LNCAP (cell line): ENCODE data around the gene TOP2A.

Source experiments
- CTCF ChIP-seq: fragments of 450-650 bp; IDR thresholded peaks from 2 replicates; pipeline ENCODE4 v1.5.1; 2017; ENCODE audit warnings: mild to moderate bottlenecking

The TOP2A gene

GRCh38 chr17:40457369-40457768 lies 39.7 kb upstream of the TOP2A start:
- TF ChIP-seq CTCF, result no peak

DNA sequence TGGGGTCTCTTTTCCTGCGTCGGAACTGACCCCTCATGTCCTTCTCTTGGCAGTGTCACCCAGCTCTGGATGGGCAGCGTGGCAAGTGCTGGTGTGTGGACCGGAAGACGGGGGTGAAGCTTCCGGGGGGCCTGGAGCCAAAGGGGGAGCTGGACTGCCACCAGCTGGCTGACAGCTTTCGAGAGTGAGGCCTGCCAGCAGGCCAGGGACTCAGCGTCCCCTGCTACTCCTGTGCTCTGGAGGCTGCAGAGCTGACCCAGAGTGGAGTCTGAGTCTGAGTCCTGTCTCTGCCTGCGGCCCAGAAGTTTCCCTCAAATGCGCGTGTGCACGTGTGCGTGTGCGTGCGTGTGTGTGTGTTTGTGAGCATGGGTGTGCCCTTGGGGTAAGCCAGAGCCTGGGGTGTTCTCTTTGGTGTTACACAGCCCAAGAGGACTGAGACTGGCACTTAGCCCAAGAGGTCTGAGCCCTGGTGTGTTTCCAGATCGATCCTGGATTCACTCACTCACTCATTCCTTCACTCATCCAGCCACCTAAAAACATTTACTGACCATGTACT lies 38.8 kb upstream of the TOP2A start:
- TF ChIP-seq CTCF, result no peak

DNA sequence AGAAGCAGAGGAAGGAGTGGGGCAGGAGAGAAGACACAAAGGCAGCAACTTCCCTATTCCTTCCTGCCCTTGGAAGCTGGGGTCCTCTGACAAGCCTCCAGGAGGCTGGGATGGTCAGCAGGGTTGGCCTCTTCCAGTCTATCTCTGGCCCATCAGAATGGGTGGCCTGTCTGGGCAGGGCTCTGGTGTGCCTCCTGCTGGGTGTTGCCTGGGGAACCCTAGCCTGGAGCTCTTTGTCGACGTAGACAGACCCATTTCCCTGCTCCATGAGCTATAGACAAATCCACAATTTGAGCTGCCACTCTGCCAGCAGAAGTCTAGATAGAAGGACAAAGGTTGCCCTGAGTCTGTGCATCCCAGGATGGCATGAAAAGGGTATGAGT lies 36.9 kb upstream of the TOP2A start:
- TF ChIP-seq CTCF, result no peak

GRCh38 chr17:40453881-40454612 lies 36.4 kb upstream of the TOP2A start:
- no peak for TF ChIP-seq CTCF

DNA sequence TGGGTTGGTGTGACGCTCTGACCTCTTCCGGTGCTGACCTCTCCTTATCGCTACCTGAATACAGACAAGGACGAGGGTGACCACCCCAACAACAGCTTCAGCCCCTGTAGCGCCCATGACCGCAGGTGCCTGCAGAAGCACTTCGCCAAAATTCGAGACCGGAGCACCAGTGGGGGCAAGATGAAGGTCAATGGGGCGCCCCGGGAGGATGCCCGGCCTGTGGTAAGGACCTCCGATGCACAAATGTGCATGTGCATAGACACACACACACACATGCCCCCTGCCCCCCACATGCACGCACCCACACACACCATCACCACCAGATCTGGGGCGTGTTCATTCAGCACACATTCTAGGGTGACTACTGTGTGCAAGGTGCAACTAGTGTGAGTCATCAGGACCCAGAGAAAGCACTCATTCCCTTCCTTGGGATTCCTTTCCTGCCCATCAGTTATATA lies 35.3 kb upstream of the TOP2A start:
- TF ChIP-seq CTCF, result no peak

DNA sequence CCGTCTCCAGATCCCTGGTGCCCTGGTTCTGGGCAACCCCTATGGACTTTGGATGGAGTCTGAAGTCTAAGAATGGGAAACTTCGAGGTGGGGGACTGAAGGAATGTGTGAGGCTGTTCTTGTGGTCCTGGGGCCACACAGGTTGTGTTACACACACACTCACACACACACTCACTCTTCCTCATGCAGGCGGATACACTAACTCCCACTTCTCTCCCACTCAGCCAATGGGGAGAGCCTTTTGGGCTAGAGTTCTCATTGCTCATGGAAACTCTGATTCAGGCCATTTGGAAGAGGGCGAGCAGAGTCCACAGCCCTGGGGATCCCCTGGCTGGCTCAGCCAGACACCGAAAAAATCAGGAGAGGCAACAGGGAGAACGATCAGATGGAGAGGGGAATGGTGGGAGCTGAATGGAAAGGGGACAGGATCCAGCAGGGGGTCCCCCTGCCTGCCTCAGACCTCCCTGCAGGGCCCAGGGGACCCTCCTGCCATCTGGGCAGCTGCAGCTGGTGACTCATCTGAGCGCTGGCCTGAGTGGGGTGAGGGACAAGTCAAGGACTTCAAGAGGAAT lies 34.6 kb upstream of the TOP2A start:
- TF ChIP-seq CTCF, result no peak

GRCh38 chr17:40451420-40451819 lies 33.7 kb upstream of the TOP2A start:
- TF ChIP-seq CTCF, result no peak
